ENCODE data around the gene CNOT6L.

DNA sequence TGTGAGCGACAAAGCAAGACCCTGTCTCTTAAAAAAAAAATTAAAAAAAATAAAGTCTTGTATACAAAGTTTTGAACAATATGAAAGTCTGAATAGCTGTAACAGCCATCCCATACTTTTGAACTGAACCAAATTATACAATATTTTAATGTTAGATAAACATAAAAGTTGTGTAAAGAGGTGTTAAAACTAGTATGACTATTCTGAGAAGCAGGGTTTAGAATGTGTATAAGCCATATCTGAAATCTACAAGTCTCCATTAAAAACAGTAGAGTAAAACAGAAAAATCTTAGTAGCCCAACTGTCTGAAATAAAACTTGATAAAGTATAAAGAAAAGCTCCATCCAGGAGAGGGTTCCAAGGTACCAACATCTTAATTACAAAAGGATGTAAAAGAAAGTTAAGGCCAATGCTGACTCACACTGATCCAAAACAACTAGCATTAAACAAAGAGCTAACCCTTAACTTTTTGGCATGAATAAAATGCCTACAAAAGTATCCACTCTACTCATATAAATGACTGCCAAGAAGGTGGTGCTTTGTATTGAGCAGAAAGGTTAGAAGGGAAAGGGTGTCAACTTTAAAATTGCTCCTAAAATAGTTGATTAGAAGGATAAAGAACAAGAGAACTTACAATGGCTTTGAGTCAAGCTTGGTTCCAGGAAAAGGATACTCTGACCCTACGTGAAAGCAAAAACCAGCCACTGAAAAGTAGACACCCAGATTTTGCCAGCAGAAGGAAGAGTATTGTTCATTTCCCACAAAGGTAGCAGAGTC lies 18.5 kb downstream of the CNOT6L start:
- no peak for TF ChIP-seq YY1 (IDR thresholded peaks at IDR 0.05)
- TF ChIP-seq, protein P1, sequence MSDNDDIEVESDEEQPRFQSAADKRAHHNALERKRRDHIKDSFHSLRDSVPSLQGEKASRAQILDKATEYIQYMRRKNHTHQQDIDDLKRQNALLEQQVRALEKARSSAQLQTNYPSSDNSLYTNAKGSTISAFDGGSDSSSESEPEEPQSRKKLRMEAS (IDR thresholded peaks at IDR 0.05), result no peak
- TF ChIP-seq, protein P2, sequence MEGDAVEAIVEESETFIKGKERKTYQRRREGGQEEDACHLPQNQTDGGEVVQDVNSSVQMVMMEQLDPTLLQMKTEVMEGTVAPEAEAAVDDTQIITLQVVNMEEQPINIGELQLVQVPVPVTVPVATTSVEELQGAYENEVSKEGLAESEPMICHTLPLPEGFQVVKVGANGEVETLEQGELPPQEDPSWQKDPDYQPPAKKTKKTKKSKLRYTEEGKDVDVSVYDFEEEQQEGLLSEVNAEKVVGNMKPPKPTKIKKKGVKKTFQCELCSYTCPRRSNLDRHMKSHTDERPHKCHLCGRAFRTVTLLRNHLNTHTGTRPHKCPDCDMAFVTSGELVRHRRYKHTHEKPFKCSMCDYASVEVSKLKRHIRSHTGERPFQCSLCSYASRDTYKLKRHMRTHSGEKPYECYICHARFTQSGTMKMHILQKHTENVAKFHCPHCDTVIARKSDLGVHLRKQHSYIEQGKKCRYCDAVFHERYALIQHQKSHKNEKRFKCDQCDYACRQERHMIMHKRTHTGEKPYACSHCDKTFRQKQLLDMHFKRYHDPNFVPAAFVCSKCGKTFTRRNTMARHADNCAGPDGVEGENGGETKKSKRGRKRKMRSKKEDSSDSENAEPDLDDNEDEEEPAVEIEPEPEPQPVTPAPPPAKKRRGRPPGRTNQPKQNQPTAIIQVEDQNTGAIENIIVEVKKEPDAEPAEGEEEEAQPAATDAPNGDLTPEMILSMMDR (IDR thresholded peaks at IDR 0.05; ENCODE audit: low read depth, low read length, missing input control), result no peak
- TF ChIP-seq SP1 (IDR thresholded peaks at IDR 0.05), result no peak
- TF ChIP-seq REST (IDR thresholded peaks at IDR 0.05), result no peak
- TF ChIP-seq, protein P3, sequence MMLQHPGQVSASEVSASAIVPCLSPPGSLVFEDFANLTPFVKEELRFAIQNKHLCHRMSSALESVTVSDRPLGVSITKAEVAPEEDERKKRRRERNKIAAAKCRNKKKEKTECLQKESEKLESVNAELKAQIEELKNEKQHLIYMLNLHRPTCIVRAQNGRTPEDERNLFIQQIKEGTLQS (IDR thresholded peaks at IDR 0.05), result no peak

Data from liver (tissue), 3 donors.